OCI-M1 (cell line): ENCODE results near the gene METTL6.
"Not testable (repeated sequence)": the region's sequence is repeated elsewhere in the genome, so short reads cannot be mapped to it uniquely, and the experiment has no call there.

Source experiments
- DNase-seq: peaks from one replicate; lab custom pipeline; 2025; lab: John Stamatoyannopoulos, UW

METTL6 gene

DNA sequence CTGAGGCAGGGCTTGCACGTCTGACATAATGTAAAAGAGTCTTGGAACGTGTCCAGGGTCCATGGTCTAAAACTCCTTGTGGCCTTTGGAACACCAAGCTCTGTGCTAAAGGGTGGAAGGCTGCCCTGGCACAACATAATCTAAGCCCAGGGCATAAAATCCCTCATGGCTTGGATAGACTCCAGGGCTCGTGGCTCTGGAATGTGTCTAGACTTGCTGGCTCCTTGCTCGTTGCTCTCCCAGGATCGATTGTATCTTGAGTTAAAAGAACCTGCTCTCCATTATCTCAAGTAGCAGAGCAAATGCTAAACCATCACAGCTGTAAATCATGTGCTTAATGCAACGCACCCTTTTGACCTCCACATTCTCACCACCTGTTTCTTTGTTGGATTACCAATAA is 63.3 kb downstream of the METTL6 start:
- not testable (repeated sequence) for DNase-seq

DNA sequence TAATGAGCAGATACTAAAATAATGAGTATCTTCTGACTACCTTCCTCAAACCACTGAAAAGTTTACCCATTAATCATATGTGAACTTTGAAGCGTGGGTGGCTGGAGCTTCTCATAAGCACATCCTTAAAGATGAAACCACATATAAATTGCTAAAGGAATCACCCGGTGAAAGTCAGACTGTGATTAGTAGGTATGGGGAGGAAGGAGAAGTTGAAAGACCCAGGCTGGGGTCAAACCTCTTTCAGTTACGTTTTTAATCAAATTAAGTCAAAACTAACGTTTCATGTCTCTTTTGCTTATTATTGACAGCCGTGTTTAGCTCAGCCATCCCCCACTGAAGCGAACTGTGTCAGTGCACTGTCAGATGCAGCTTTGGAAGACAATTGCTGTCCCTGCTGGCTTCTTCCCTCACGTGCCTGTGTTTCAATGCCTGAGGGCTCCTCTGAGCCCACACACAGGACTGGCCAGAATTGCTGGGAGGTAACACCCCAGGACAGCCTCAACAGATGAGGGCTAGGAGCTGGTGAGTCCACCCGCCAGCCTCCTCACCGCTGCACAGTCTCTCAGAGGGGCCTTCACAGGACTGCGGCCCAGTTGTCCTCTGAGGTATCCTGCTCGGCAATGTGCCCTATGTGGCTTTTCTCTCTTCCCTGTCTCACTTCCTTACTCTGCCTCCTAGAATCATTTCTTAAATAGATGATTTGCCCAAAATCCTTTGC is 65.7 kb downstream of the METTL6 start:
- DNase-seq, result peak; percentile 11

GRCh38 chr3:15360788-15361493 is 66.4 kb downstream of the METTL6 start:
- DNase-seq, result no peak
